Left ventricle myocardium inferior (tissue), 1 donor: Measurements from ENCODE around the gene TBC1D12. TPM values are rescaled to one million over a fixed set of nuclear protein-coding genes. Genes with fewer than 3 reads are reported as not detected.

Experiments
- DNase-seq: peaks from one replicate; pipeline ENCODE4 v3.0.0-alpha.2; 2020
- H3K27ac ChIP-seq: fragments of 200-600 bp; replicated peaks from 2 replicates; pipeline ENCODE4 v1.8.0; 2021
- H3K27me3 ChIP-seq: fragments of 200-600 bp; 2 replicates; pipeline ENCODE4 v1.8.0; 2021; ENCODE audit warnings: low read depth
- H3K36me3 ChIP-seq: fragments of 200-600 bp; 2 replicates; pipeline ENCODE4 v1.8.0; 2021
- H3K4me1 ChIP-seq: fragments of 200-600 bp; 2 replicates; pipeline ENCODE4 v1.8.0; 2021
- H3K4me3 ChIP-seq: fragments of 200-600 bp; 2 replicates; pipeline ENCODE4 v1.8.0; 2021; ENCODE audit warnings: mild to moderate bottlenecking, moderate library complexity
- H3K9me3 ChIP-seq: fragments of 200-600 bp; replicated peaks from 2 replicates; pipeline ENCODE4 v1.8.0; 2021
- CTCF ChIP-seq: fragments of 200-600 bp; IDR thresholded peaks from 2 replicates; pipeline ENCODE4 v1.8.0; 2021; ENCODE audit warnings: antibody characterized with exemption, mild to moderate bottlenecking, borderline replicate concordance
- intact Hi-C: fragments of 100-400 bp; cut with micrococcal nuclease; formaldehyde crosslinking; loops from one replicate; pipeline ENCODE4 v1.11.0; 2022
- total RNA-seq: library from RNA; stranded (reverse); fragmentation: NEBNext Ultra II Directional; extraction: Animal tissue kit (Norgen Biotek cat#: 25700); gene quantifications from one replicate; pipeline ENCODE4 v1.2.1, GENCODE V29; 2021
- donor health status: DM: no; HTN: yes; CAD: no; lungs with severe emphysema.

TBC1D12 gene
- total RNA-seq, 1 donor from 2014 or later = 4.4 TPM

GRCh38 chr10:94423627-94424026 lies 21.3 kb downstream of the TBC1D12 start:
- H3K4me3 ChIP-seq = no peak overlapping the region
- H3K4me1 ChIP-seq = peaks cover 8% of the 10 kb centered on the region
- no peaks in the 10 kb centered on the region for H3K36me3 ChIP-seq
- intact Hi-C loops = no loop called here
- H3K9me3 ChIP-seq = peaks cover 28% of the 10 kb centered on the region
- no peak overlapping the region for H3K27ac ChIP-seq
- no peak for DNase-seq
- H3K27me3 ChIP-seq = no peaks in the 10 kb centered on the region
- TF ChIP-seq CTCF = no peak

- no peak for TF ChIP-seq CTCF
- H3K9me3 ChIP-seq = peaks cover 28% of the 10 kb centered on the region
- intact Hi-C loops = no loop called here
- no peaks in the 10 kb centered on the region for H3K36me3 ChIP-seq
- no peak for DNase-seq
- H3K4me3 ChIP-seq = no peak overlapping the region
- H3K27ac ChIP-seq = no peak overlapping the region
- peaks cover 20% of the 10 kb centered on the region for H3K4me1 ChIP-seq
- H3K27me3 ChIP-seq = no peaks in the 10 kb centered on the region
Observed at GRCh38 chr10:94424714-94425337, 22.5 kb downstream of the TBC1D12 start.

- no peak overlapping the region for H3K4me3 ChIP-seq
- intact Hi-C loops = no loop called here
- peaks cover 28% of the 10 kb centered on the region for H3K9me3 ChIP-seq
- peaks cover 28% of the 10 kb centered on the region for H3K4me1 ChIP-seq
- DNase-seq = no peak
- H3K36me3 ChIP-seq = no peaks in the 10 kb centered on the region
- no peaks in the 10 kb centered on the region for H3K27me3 ChIP-seq
- TF ChIP-seq CTCF = no peak
- no peak overlapping the region for H3K27ac ChIP-seq
Observed at GRCh38 chr10:94425942-94426341, 23.6 kb downstream of the TBC1D12 start.

GRCh38 chr10:94427166-94427565 lies 24.8 kb downstream of the TBC1D12 start:
- peaks cover 36% of the 10 kb centered on the region for H3K4me1 ChIP-seq
- intact Hi-C loops = no loop called here
- H3K4me3 ChIP-seq = no peak overlapping the region
- H3K9me3 ChIP-seq = peaks cover 28% of the 10 kb centered on the region
- H3K36me3 ChIP-seq = no peaks in the 10 kb centered on the region
- no peaks in the 10 kb centered on the region for H3K27me3 ChIP-seq
- no peak for DNase-seq
- H3K27ac ChIP-seq = no peak overlapping the region
- no peak for TF ChIP-seq CTCF

GRCh38 chr10:94428766-94429707 lies 26.7 kb downstream of the TBC1D12 start:
- H3K27ac ChIP-seq = peak overlapping the region; percentile 49
- no peak for DNase-seq
- no peak for TF ChIP-seq CTCF

More at GRCh38 chr10:94428766-94429707, 26.7 kb downstream of the TBC1D12 start:
- Histone ChIP-seq H3K4me1 (peaks cover 32% of the 10 kb centered on the region), H3K9me3 (peaks cover 28% of the 10 kb centered on the region), H3K36me3 (no peaks in the 10 kb centered on the region), H3K4me3 (no peak overlapping the region), H3K27me3 (no peaks in the 10 kb centered on the region)
- intact Hi-C loops = no loop called here
